Measurements from ENCODE around the gene SLC49A3. TPM values are rescaled to one million over a fixed set of nuclear protein-coding genes. Genes with fewer than 3 reads are reported as not detected.

SLC49A3 gene
- total RNA-seq, 3 donors from 2014 or later = 14.4 to 22.3 (median 18.3) TPM

DNA sequence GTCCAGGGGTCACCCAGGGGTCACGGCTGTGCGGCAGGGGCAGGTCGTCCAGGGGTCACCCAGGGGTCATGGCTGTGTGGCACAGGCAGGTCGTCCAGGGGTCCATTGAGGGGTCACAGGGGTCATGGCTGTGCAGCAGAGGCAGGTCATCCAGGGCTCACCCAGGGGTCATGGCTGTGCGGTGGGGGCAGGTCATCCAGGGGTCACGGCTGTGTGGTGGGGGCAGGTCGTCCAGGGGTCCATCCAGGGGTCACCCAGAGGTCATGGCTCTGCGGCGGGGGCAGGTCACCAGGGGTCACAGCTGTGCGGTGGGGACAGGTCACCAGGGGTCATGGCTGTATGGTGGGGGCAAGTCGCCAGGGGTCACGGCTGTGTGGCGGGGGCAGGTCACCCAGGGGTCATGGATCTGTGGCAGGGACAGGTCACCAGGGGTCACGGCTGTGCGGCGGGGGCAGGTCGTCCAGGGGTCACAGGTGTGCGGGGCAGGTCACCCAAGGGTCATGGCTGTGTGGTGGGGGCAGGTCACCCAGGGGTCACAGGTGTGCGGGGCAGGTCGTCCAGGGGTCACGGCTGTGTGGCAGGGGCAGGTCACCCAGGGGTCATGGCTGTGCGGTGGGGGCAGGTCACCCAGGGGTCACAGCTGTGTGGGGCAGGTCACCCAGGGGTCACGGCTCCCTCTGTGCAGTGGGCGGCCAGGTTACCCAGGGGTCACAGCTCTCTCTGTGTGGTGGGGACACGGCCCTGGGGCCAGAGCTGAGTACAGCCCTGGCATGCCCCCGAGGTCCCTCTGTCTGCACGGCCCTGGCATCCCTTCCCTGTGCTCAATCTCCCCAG lies 30.9 kb downstream of the SLC49A3 start:
- no peak for DNase-seq (ENCODE audit: low spot score in 2 of 2)
- H3K4me3 ChIP-seq = no peak overlapping the region
- H3K4me1 ChIP-seq = no peaks in the 10 kb centered on the region
- TF ChIP-seq POLR2AphosphoS5 (IDR thresholded peaks at IDR 0.05) (no peak), POLR2A (IDR thresholded peaks at IDR 0.05) (no peak)
- TF ChIP-seq, protein P1, sequence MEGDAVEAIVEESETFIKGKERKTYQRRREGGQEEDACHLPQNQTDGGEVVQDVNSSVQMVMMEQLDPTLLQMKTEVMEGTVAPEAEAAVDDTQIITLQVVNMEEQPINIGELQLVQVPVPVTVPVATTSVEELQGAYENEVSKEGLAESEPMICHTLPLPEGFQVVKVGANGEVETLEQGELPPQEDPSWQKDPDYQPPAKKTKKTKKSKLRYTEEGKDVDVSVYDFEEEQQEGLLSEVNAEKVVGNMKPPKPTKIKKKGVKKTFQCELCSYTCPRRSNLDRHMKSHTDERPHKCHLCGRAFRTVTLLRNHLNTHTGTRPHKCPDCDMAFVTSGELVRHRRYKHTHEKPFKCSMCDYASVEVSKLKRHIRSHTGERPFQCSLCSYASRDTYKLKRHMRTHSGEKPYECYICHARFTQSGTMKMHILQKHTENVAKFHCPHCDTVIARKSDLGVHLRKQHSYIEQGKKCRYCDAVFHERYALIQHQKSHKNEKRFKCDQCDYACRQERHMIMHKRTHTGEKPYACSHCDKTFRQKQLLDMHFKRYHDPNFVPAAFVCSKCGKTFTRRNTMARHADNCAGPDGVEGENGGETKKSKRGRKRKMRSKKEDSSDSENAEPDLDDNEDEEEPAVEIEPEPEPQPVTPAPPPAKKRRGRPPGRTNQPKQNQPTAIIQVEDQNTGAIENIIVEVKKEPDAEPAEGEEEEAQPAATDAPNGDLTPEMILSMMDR (IDR thresholded peaks at IDR 0.05) = no peak
- no peaks in the 10 kb centered on the region for H3K9me3 ChIP-seq
- H3K27me3 ChIP-seq = peaks cover 0 to 23% of the 10 kb centered on the region in 2 donors
- H3K27ac ChIP-seq = no peak overlapping the region
- intact Hi-C loops (cut with DNase I; ENCODE audit: low total_unique reads) = loop anchor here (10.0 kb wide), 1 partner anchor 907 kb away; no protein-coding TSS in a partner anchor
- H3K36me3 ChIP-seq = no peaks in the 10 kb centered on the region

DNA sequence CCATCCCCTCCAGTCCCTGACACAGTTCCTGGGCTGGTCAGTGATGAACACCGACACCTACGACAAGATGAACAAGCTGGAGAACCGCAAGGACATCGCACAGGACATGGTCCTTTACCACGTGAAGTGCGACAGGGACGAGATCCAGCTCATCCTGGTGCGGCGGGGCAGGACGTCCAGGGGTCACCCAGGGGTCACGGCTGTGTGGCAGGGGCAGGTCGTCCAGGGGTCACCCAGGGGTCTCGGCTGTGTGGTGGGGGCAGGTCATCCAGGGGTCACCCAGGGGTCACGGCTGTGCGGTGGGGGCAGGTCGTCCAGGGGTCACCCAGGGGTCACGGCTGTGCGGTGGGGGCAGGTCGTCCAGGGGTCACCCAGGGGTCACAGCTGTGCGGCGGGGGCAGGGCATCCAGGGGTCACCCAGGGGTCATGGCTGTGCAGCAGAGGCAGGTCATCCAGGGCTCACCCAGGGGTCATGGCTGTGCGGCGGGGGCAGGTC lies 31.6 kb downstream of the SLC49A3 start:
- DNase-seq (ENCODE audit: low spot score in 2 of 2) = no peak
- TF ChIP-seq, protein P1 (IDR thresholded peaks at IDR 0.05) = no peak
- no peak for TF ChIP-seq POLR2AphosphoS5 (IDR thresholded peaks at IDR 0.05)
- TF ChIP-seq POLR2A (IDR thresholded peaks at IDR 0.05) = no peak
- Histone ChIP-seq H3K9me3 (no peaks in the 10 kb centered on the region), H3K36me3 (no peaks in the 10 kb centered on the region), H3K27ac (no peak overlapping the region), H3K4me1 (no peaks in the 10 kb centered on the region), H3K4me3 (no peak overlapping the region), H3K27me3 (peaks cover 0 to 23% of the 10 kb centered on the region in 2 donors)
- intact Hi-C loops (cut with DNase I; ENCODE audit: low total_unique reads) = loop anchor here (10.0 kb wide), 1 partner anchor 907 kb away; no protein-coding TSS in a partner anchor

DNA sequence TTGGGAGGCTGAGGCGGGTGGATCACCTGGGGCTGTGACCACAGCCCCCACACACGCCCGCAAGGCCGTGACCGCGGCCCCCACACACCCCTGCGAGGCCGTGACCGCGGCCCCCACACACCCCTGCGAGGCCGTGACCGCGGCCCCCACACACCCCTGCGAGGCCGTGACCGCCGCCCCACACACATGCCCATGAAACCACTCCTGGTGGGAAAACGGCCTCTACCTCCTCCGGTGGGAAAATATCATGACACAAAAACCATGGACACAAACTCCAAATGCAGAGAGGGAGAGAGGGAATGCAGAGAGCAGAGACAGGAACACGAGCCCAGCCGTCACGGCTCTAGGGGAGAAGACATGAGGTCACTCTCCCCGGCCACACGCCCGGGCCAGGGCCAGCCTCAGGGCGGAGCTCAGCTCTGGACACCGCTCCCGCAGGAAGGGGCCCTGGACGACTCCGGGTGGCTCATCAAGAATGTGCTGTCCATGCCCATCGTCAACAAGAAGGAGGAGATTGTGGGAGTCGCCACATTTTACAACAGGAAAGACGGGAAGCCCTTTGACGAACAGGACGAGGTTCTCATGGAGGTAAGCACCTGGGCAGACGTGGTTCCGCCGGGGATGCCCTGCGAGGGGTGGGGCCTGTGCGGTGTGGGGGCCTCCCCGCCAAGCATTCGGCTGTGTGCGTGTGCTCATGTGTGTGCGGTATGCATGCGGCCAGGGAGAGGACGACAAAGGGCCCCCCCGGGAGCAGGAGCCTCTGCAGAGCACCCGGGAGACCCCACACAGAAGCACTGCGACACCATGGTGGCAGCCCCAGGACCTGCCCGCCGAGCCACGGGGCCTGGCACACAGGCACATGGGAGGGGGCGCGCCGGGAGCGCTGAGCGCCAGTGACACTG lies 32.3 kb downstream of the SLC49A3 start:
- H3K9me3 ChIP-seq = no peaks in the 10 kb centered on the region
- DNase-seq (ENCODE audit: low spot score in 2 of 2) = no peak
- H3K36me3 ChIP-seq = no peaks in the 10 kb centered on the region
- no peaks in the 10 kb centered on the region for H3K4me1 ChIP-seq
- peaks cover 0 to 30% of the 10 kb centered on the region in 2 donors for H3K27me3 ChIP-seq
- no peak overlapping the region for H3K4me3 ChIP-seq
- H3K27ac ChIP-seq = no peak overlapping the region
- TF ChIP-seq, protein P1 (IDR thresholded peaks at IDR 0.05) = no peak
- TF ChIP-seq POLR2A (IDR thresholded peaks at IDR 0.05) = no peak
- TF ChIP-seq POLR2AphosphoS5 (IDR thresholded peaks at IDR 0.05) = no peak
- intact Hi-C loops (cut with DNase I; ENCODE audit: low total_unique reads) = loop anchor here (10.0 kb wide), 1 partner anchor 908 kb away; no protein-coding TSS in a partner anchor

DNA sequence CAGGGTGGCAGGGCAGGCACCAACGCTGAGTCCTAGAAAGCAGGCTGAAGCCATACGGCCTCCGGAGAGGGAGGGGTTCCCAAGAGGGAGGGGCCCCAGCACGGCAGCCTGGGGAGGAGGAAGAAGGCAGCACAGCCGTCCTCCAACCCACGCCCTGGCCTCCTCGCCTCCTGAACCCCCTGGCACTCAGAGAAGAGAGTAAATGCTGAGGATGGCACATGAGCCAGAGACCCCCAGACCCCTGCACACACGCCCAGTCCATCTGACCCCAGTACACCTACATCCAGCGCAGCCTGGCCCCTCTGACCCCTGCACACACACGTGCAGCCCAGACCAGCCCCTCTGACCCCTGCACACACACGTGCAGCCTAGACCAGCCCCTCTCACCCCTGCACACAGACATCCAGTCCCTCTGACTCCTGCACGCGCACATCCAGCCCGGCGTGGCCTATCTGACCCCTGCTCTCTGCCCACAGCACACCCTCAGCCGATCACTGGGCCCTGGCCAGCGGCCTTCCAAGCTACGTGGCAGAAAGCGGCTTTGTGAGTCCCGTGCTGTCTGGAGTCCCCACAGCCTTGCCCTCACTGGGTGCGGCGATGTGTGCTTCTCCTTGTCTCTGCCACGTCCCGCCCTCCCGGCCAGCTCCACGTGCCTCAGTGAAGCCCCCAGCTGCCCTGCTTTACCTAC lies 33.3 kb downstream of the SLC49A3 start:
- intact Hi-C loops (cut with DNase I; ENCODE audit: low total_unique reads) = loop anchor here (10.0 kb wide), 1 partner anchor 909 kb away; no protein-coding TSS in a partner anchor
- H3K36me3 ChIP-seq = no peaks in the 10 kb centered on the region
- peaks cover 0 to 41% of the 10 kb centered on the region in 2 donors for H3K27me3 ChIP-seq
- no peaks in the 10 kb centered on the region for H3K9me3 ChIP-seq
- no peak overlapping the region for H3K4me3 ChIP-seq
- no peaks in the 10 kb centered on the region for H3K4me1 ChIP-seq
- H3K27ac ChIP-seq = no peak overlapping the region
- TF ChIP-seq POLR2A (IDR thresholded peaks at IDR 0.05) = no peak
- no peak for TF ChIP-seq POLR2AphosphoS5 (IDR thresholded peaks at IDR 0.05)
- TF ChIP-seq, protein P1 (IDR thresholded peaks at IDR 0.05) = no peak
- no peak for DNase-seq (ENCODE audit: low spot score in 2 of 2)

All from breast epithelium (tissue), 4 donors.